AG08396 (cell line): Measurements from ENCODE around the gene NT5E.
"Not testable (repeated sequence)": the region's sequence is repeated elsewhere in the genome, so short reads cannot be mapped to it uniquely, and the experiment has no call there.

Experiments used
- DNase-seq: peaks from one replicate; pipeline ENCODE4 v3.0.0; 2012; ENCODE audit warnings: low spot score, mixed read lengths

Gene NT5E

DNA sequence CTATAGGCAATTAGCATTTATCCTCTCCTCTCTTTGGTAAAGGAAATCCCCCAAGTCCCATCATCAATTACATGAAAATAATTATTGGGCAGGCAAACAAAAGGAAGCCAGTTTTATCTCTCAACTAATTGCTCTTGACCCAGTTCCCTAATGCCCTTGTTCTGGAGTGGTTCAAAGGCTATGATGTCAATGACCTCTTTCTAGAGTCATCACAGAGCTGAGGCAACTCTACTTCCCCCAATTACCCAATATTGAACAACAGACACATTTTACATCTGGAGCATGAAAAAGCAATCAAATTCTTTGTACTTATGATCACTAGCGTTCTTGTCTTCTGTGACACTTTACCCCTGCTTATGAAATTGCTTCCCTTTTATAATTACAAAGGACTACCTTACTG is 43.5 kb downstream of the NT5E start:
- DNase-seq: no peak

DNA sequence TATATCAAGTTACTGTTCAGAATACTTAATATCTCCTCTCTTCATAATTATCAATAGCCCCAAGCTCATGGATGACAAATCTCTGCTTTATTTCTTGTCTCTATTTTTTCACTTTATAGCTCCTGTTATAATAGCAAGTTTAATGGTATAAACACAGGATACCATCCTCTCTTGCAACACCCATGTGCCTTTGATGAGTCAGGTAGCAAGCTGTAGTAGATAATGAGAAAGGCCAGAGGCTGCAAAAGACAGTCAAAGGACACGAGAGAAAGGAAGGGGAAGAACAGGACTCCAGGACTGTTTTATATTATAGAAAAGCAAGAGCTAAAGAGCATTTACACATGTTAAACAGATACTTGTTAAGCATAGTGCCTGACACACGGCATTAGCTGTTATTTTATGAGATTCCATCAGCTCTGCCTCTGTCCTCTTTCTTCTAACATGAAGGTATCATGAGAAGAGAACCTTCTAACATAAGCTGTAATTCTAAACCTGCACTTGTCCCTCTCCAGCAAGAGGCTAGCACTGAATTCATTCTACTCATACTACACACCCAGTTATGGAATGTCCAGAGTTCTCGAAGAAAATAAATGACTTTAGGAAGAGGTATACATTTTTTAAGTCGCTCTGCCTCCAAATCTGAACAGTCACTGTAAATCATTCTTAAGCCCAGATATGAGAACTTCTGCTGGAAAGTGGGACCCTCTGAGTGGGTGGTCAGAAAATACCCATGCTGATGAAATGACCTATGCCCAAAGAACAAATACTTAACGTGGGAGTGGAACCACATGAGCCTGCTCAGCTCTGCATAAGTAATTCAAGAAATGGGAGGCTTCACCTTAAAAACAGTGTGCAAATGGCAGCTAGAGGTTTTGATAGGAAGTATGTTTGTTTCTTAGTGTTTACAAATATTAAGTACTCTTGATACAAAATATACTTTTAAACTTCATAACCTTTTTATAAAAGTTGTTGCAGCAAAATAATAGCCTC is 45.0 kb downstream of the NT5E start:
- no peak for DNase-seq

DNA sequence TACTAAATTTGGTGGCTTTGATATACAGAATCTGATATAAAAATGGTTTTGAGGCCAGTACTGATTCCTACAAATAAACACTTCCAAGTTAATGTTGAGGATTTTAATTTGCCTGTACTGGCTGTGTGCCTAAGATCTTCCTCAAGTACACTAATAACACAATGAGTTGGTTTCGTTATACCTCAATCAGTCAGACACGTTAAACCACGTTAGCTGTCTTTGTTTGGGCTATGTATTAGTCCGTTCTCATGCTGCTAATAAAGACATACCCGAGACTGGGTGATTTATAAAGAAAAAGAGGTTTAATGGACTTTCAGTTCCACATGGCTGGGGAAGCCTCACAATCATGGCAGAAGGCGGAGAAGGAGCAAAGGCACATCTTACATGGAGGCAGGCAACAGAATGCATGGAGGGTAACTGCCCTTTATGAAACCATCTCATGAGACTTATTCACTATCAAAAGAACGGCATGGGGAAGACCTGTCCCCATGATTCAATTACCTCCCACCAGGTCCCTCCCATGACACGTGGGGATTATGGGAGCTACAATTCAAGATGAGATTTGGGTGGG is 46.2 kb downstream of the NT5E start:
- DNase-seq: no peak

DNA sequence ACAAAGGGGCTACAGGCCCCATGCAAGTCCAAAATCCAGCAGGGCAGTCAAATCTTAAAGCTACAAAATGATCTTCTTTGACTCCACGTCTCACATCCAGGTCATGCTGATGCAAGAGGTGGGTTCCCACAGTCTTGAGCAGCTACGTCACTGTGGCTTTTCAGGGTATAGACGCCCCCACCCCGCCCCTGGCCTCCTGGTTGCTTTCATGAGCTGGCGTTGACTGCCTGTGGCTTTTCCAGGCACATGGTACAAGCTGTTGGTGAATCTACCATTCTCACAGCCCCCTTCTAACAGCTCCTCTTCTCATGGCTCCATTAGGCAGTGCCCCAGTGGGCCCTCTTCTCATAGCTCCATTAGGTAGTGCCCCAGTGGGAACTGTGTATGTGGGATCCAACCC is 47.0 kb downstream of the NT5E start:
- DNase-seq: no peak

DNA sequence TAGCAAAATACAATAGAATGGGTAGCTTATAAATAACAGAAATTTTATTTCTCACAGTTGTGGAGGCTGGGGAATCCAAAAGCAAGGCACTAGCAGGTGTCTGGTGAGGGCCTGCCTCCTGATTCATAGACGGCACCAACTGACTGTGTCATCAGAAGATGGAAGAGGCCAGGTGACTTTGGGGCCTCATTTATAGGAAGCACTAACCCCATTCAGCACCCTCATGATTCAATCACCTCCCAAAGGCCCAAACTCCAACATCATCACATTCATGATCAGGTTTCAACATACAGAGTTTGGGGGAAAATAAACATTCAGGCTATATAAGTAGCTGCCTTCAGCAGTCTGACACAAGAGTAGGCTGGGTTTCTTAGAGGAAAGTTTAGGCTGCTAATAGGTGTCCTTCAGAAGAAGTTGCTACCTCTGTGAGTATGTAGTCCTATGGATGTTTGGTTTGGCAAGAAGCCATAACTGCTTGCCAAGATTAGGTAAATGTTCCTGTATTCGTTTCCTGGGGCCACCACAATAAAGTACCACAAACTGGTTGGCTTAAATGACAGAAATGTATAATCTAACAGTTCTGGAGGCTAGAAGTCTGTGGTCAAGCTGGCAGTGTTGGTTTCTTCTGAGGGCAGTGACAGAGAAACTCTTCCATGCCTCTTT is 48.8 kb downstream of the NT5E start:
- DNase-seq: no peak

DNA sequence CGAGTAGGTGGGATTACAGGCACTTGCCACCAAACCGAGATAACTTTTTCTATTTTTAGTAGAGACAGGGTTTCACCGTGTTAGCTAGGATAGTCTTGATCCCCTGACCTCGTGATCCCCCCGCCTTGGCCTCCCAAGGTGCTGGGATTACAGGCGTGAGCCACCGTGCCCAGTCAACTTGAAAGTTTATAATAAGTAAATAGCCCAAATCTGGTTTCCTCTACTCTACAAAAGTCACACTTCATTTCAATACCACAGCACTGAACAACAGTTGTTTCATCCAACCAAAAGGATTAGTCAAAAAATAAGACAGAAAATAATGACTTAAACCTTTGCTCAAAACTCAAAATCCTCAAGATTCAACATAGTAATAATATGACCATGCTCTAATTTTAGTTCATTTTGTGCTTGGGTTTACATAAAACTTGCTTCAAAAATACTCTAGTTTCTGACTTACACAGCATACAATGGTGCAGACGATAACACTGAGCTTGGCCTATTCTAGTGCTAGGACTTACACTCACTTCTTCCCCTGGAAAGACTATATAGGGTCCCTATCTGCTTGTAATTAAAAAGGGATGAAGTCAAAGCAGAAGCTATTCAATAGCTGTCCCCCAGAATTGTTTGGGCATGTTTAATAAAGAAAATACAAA is 56.7 kb downstream of the NT5E start:
- no peak for DNase-seq

DNA sequence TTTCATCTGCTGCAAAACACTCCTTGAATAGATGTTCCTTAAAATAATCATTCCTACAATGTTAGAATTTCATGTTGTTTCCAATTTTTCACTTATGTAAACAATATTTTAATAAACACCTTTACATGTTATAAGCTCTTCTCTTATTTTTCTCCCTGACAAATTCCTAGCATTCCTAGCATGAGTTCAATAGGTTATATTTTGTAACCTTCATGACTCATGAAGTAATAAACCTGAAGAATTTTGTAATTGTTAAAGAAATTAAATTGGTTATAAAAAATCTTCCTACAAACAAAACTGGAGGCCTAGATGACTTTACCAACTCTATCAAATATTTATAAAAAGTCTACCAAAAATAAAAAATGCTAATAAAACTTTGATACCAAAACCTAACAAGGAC is 66.3 kb downstream of the NT5E start:
- DNase-seq: no peak

DNA sequence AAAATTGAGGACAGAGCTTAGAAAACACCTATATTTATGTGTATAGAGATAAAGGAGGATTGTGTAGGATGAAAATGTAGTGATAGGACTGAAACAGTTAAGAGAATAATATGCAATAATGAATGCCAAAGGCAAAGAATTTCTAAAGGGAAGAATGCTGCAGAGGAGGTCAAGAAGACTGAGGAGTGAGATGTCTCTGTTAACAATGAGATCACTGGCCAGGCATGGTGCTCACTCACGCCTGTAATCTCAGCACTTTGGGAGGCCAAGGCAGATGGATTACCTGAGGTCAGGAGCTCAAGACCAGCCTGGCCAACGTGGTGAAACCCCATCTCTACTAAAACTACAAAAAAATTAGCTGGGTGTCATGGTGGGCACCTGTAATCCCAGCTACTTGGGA is 74.4 kb downstream of the NT5E start:
- not testable (repeated sequence) for DNase-seq

DNA sequence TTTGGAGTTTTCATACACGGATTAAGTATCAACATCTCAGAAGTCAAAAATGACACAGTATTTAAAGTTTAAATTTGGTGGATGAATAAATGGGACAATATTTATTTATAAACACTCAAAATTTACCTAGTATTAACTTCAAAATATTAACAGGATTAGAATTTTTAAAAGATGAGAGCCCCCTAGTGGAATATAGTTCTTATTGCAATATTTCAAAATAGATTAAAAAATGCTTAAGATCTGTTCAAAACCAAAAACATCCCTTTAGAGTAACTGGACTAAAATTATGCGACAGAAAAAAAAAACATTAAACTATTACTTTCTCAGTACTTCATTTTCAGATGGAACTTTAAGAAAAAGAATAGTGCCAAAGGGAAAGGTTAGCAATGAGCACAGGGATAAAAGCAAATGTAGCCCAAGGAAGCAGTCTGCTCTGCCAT is 87.2 kb downstream of the NT5E start:
- DNase-seq: no peak

DNA sequence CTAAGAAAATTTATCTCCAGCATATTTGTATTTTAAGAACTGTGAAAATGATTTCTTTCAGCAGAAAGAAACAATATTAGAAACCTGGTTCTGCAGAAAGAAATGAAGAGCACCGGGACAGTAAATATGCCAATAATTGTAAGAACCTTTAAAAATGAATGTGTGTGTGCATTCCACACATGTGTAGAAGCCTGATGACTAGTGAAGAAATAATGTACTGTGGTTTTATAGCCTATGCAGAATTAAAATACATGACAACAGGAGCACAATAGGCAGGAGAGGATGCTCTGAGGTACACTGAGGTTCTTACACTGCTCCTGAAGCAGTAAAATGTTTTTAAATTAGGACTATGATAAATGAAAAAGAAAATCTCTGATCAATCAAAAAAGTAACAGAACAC is 94.9 kb downstream of the NT5E start:
- peak; percentile 10 for DNase-seq
